H9 (cell line): ENCODE results near the gene SLC26A5. TPM values are rescaled to one million over a fixed set of nuclear protein-coding genes. Genes with fewer than 3 reads are reported as not detected.

Experiments used
- DNase-seq: peaks from one replicate; pipeline ENCODE4 v3.0.0-alpha.2; 2017
- H2AFZ ChIP-seq: one replicate; pipeline ENCODE4 v1.6.1; 2013; ENCODE audit warnings: mild to moderate bottlenecking, low read length, control low read depth, moderate library complexity
- H2AK5ac ChIP-seq: 2 replicates; pipeline ENCODE4 v1.6.1; 2013; ENCODE audit warnings: low read length, control low read depth, mixed read lengths; ENCODE audit not compliant: insufficient read length
- H2BK120ac ChIP-seq: one replicate; pipeline ENCODE4 v1.6.1; 2013; ENCODE audit warnings: low read depth, mild to moderate bottlenecking, low read length, control low read depth, inconsistent platforms; ENCODE audit not compliant: poor library complexity, severe bottlenecking
- H2BK12ac ChIP-seq: 2 replicates; pipeline ENCODE4 v1.6.1; 2013; ENCODE audit warnings: low read length, control low read depth, mixed read lengths, low read depth; ENCODE audit not compliant: insufficient read length
- H2BK15ac ChIP-seq: 2 replicates; pipeline ENCODE4 v1.6.1; 2013; ENCODE audit warnings: low read depth, low read length, control low read depth
- H2BK20ac ChIP-seq: one replicate; pipeline ENCODE4 v1.6.1; 2013; ENCODE audit warnings: low read depth, mild to moderate bottlenecking, low read length, control low read depth, inconsistent platforms; ENCODE audit not compliant: poor library complexity, severe bottlenecking
- H2BK5ac ChIP-seq: 2 replicates; pipeline ENCODE4 v1.6.1; 2013; ENCODE audit warnings: low read length, control low read depth, mixed read lengths; ENCODE audit not compliant: insufficient read length
- H3K14ac ChIP-seq: 2 replicates; pipeline ENCODE4 v1.6.1; 2013; ENCODE audit warnings: low read length, control low read depth; ENCODE audit not compliant: insufficient read depth
- H3K18ac ChIP-seq: 2 replicates; pipeline ENCODE4 v1.6.1; 2013; ENCODE audit warnings: low read depth, mild to moderate bottlenecking, mixed read lengths, low read length, control low read depth; ENCODE audit not compliant: insufficient read length
- H3K23ac ChIP-seq: 2 replicates; pipeline ENCODE4 v1.6.1; 2013; ENCODE audit warnings: low read length, control low read depth, mixed read lengths, low read depth; ENCODE audit not compliant: insufficient read length
- H3K23me2 ChIP-seq: 2 replicates; pipeline ENCODE4 v1.6.1; 2013; ENCODE audit warnings: low read depth, mild to moderate bottlenecking, mixed read lengths, low read length, control low read depth; ENCODE audit not compliant: insufficient read length, poor library complexity, severe bottlenecking
- H3K27ac ChIP-seq: 2 replicates; pipeline ENCODE4 v1.5.1; 2013; ENCODE audit warnings: low read length, control low read depth, mixed read lengths, low read depth; ENCODE audit not compliant: insufficient read length
- H3K27me3 ChIP-seq: 2 replicates; pipeline ENCODE4 v1.6.1; 2013; ENCODE audit warnings: low read length, control low read depth, inconsistent platforms; ENCODE audit not compliant: insufficient read depth
- H3K4ac ChIP-seq: 2 replicates; pipeline ENCODE4 v1.6.1; 2013; ENCODE audit warnings: low read depth, mild to moderate bottlenecking, control low read depth, inconsistent platforms, low read length, moderate library complexity
- H3K4me1 ChIP-seq: 2 replicates; pipeline ENCODE4 v1.6.1; 2013; ENCODE audit warnings: low read length, control low read depth, inconsistent platforms; ENCODE audit not compliant: insufficient read depth
- H3K4me2 ChIP-seq: 2 replicates; pipeline ENCODE4 v1.6.1; 2013; ENCODE audit warnings: low read length, control low read depth, mixed read lengths; ENCODE audit not compliant: insufficient read length, insufficient read depth
- H3K56ac ChIP-seq: 2 replicates; pipeline ENCODE4 v1.6.1; 2013; ENCODE audit warnings: low read depth, mild to moderate bottlenecking, mixed read lengths, low read length, control low read depth; ENCODE audit not compliant: insufficient read length
- H3K79me1 ChIP-seq: 2 replicates; pipeline ENCODE4 v1.6.1; 2013; ENCODE audit warnings: low read depth, mild to moderate bottlenecking, moderate library complexity, low read length, control low read depth, inconsistent platforms; ENCODE audit not compliant: insufficient read depth, poor library complexity, severe bottlenecking
- H3K79me2 ChIP-seq: 2 replicates; pipeline ENCODE4 v1.6.1; 2013; ENCODE audit warnings: low read length, control low read depth, inconsistent platforms; ENCODE audit not compliant: insufficient read depth
- H3K9ac ChIP-seq: 2 replicates; pipeline ENCODE4 v1.6.1; 2013; ENCODE audit warnings: low read length, control low read depth, mixed read lengths; ENCODE audit not compliant: insufficient read length; ENCODE audit errors: extremely low read depth
- H3K9me3 ChIP-seq: one replicate; pipeline ENCODE4 v1.6.1; 2013; ENCODE audit warnings: low read depth, low read length, inconsistent platforms; ENCODE audit not compliant: control insufficient read depth
- H3T11ph ChIP-seq: one replicate; pipeline ENCODE4 v1.6.1; 2013; ENCODE audit warnings: mild to moderate bottlenecking, low read length, control low read depth, inconsistent platforms
- H4K20me1 ChIP-seq: one replicate; pipeline ENCODE4 v1.6.1; 2013; ENCODE audit not compliant: control insufficient read depth, insufficient read length, insufficient read depth
- H4K5ac ChIP-seq: 2 replicates; pipeline ENCODE4 v1.6.1; 2013; ENCODE audit warnings: low read depth, mild to moderate bottlenecking, mixed read lengths, low read length, control low read depth; ENCODE audit not compliant: insufficient read length
- H4K8ac ChIP-seq: replicated peaks from 2 replicates; pipeline ENCODE4 v1.6.1; 2013; ENCODE audit warnings: low read length, control low read depth, mixed read lengths, low read depth; ENCODE audit not compliant: insufficient read length
- H4K91ac ChIP-seq: 2 replicates; pipeline ENCODE4 v1.6.1; 2013; ENCODE audit warnings: low read depth, mild to moderate bottlenecking, moderate library complexity, mixed read lengths, low read length, control low read depth; ENCODE audit not compliant: insufficient read length
- H3K27ac Mint-ChIP-seq, 3 experiments: 2 replicates in 2 of 3; 3 replicates in 1 of 3; pipeline ENCODE4 v1.8.0; 2020 to 2021; ENCODE audit warnings: mixed read lengths in 3 of 3, mild to moderate bottlenecking in 1 of 3, moderate library complexity in 1 of 3
- H3K27me3 Mint-ChIP-seq: 2 replicates; pipeline ENCODE4 v1.8.0; 2021; ENCODE audit warnings: low read depth, mild to moderate bottlenecking, moderate library complexity, mixed read lengths
- H3K36me3 Mint-ChIP-seq, 3 experiments: 2 replicates in 2 of 3; 3 replicates in 1 of 3; pipeline ENCODE4 v1.8.0; 2020 to 2021; ENCODE audit warnings: low read depth in 3 of 3, mixed read lengths in 3 of 3; ENCODE audit not compliant: insufficient read depth in 1 of 3
- H3K4me1 Mint-ChIP-seq, 2 experiments: 2 replicates each; pipeline ENCODE4 v1.8.0; 2020; ENCODE audit warnings: mixed read lengths in 2 of 2
- H3K4me3 Mint-ChIP-seq, 2 experiments: 2 replicates in 1 of 2; 3 replicates in 1 of 2; pipeline ENCODE4 v1.8.0; 2020 to 2021; ENCODE audit warnings: mild to moderate bottlenecking in 2 of 2, mixed read lengths in 2 of 2, moderate library complexity in 1 of 2
- H3K9me3 Mint-ChIP-seq, 2 experiments: 2 replicates in 1 of 2; 3 replicates in 1 of 2; pipeline ENCODE4 v1.8.0; 2020; ENCODE audit warnings: mild to moderate bottlenecking in 2 of 2, mixed read lengths in 2 of 2, moderate library complexity in 1 of 2
- CTCF ChIP-seq: fragments of 200-600 bp; sonication (generic); conservative IDR thresholded peaks from 3 replicates; pipeline ENCODE4 v1.8.0; 2021; ENCODE audit warnings: antibody characterized with exemption, mild to moderate bottlenecking
- WGBS: extraction: QIAGEN DNeasy Blood & Tissue Kit; methylation state at CpG from one replicate; pipeline ENCODE4 v1.1.7; 2013; ENCODE audit warnings: missing lambda C conversion rate, low lambda C conversion rate, mixed read lengths; ENCODE audit not compliant: insufficient read length; ENCODE audit errors: extremely low coverage; 5-methylcytosine and 5-hydroxymethylcytosine counted together
- total RNA-seq: library from RNA; stranded (reverse); gene quantifications from 2 replicates; pipeline ENCODE4 v1.2.1, GENCODE V29; 2021

The SLC26A5 gene
- total RNA-seq, 1 experiment from 2014 or later: not detected

GRCh38 chr7:103343758-103344452 is 102.1 kb downstream of the SLC26A5 start:
- H3K23me2 ChIP-seq: peaks cover 5% of the 10 kb centered on the region
- H3K4me1 ChIP-seq: no peaks in the 10 kb centered on the region
- H2AFZ ChIP-seq: no peak overlapping the region
- H3K27me3 ChIP-seq: no peaks in the 10 kb centered on the region
- H2BK5ac ChIP-seq: no peak overlapping the region
- peak overlapping the region; percentile 96 for H3K9ac ChIP-seq
- H2AK5ac ChIP-seq: no peak overlapping the region
- no peak overlapping the region for H4K8ac ChIP-seq
- DNase-seq: no peak
- no peak overlapping the region for H2BK120ac ChIP-seq
- H3K36me3 Mint-ChIP-seq: peaks cover 26 to 37% (median 33%) of the 10 kb centered on the region in 3 experiments
- no peak overlapping the region for H2BK20ac ChIP-seq
- peak overlapping the region; percentile 49 for H3K18ac ChIP-seq
- peak overlapping the region; percentile 92 to 99 for H3K4me3 Mint-ChIP-seq
- peak overlapping the region; percentile 91 for H3K4me2 ChIP-seq
- peak overlapping the region; percentile 37 for H3K56ac ChIP-seq
- no peaks in the 10 kb centered on the region for H3K9me3 ChIP-seq
- H3K23ac ChIP-seq: no peak overlapping the region
- H2BK12ac ChIP-seq: no peak overlapping the region
- no peak overlapping the region for H2BK15ac ChIP-seq
- H4K5ac ChIP-seq: peak overlapping the region; percentile 45
- no peak overlapping the region; the same call in 1 of the 2 replicates for H3K4ac ChIP-seq
- peaks cover 26% of the 10 kb centered on the region for H3K79me2 ChIP-seq
- H3K27ac ChIP-seq: peak overlapping the region; percentile 30
- TF ChIP-seq CTCF: no peak
- WGBS: no CpG with 5 or more reads among the region's 26 CpGs
- H4K91ac ChIP-seq: no peak overlapping the region
- peaks cover 3% of the 10 kb centered on the region for H3K79me1 ChIP-seq
- no peaks in the 10 kb centered on the region for H3K27me3 Mint-ChIP-seq
- H3K4me1 Mint-ChIP-seq: peaks cover 7 to 12% of the 10 kb centered on the region in 2 experiments
- peak overlapping the region; percentile 74 for H3K14ac ChIP-seq
- H4K20me1 ChIP-seq: no peaks in the 10 kb centered on the region
- peak overlapping the region; percentile 96 to 99 (median 96) for H3K27ac Mint-ChIP-seq
- H3K9me3 Mint-ChIP-seq: no peaks in the 10 kb centered on the region; a peak in 1 of 5 replicates
- no peak overlapping the region for H3T11ph ChIP-seq
